PC-9 (cell line): ENCODE measurements around the gene DYSF.

ENCODE experiments used
- CTCF ChIP-seq: fragments of 200-600 bp; sonication (generic); conservative IDR thresholded peaks from 2 replicates; pipeline ENCODE4 v1.6.1; 2017; ENCODE audit warnings: mixed run types, antibody characterized with exemption, mild to moderate bottlenecking, moderate library complexity
- EZH2 ChIP-seq: fragments of 200-600 bp; sonication (generic); IDR thresholded peaks from 2 replicates; pipeline ENCODE4 v1.8.0; 2017; ENCODE audit warnings: antibody characterized with exemption, low read depth

- no peak for TF ChIP-seq CTCF
- no peak for TF ChIP-seq EZH2
These were observed 4.0 kb downstream of the DYSF start for GRCh38 chr2:71457123-71457915.
